NCI-H2107 treated with DMSO at 0.1 percent for 48 hours (cell line): Measurements from ENCODE around the gene CPD.
A peak's percentile ranks its signal among the peaks of the same experiment; 100 is the strongest.
"Not testable (repeated sequence)": the region's sequence is repeated elsewhere in the genome, so short reads cannot be mapped to it uniquely, and the experiment has no call there.

Experiments
- DNase-seq: peaks from one replicate; lab custom pipeline; 2025; ENCODE audit not compliant: unreplicated experiment; lab: John Stamatoyannopoulos, UW

CPD gene

DNA sequence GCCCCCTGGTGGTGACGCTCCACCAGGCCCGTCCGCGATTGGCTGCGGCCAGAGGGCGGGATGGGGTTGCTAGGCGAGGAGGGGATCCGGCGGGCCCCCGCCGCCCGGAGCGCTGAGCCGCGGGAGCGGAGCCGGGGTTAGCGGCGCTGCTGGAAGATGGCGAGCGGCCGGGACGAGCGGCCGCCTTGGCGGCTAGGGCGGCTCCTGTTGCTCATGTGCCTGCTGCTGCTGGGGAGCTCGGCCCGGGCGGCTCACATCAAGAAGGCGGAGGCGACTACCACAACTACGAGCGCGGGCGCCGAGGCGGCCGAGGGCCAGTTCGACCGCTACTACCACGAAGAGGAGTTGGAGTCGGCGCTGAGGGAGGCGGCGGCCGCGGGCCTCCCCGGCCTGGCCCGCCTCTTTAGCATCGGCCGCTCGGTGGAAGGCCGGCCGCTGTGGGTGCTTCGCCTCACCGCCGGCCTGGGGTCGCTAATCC is at the start of gene CPD:
TSS of gene CPD (plus strand) at position 103 of the 478 bp plus-strand sequence. CDS start at position 157, 54 bp downstream.
- peak; percentile 69 for DNase-seq

DNA sequence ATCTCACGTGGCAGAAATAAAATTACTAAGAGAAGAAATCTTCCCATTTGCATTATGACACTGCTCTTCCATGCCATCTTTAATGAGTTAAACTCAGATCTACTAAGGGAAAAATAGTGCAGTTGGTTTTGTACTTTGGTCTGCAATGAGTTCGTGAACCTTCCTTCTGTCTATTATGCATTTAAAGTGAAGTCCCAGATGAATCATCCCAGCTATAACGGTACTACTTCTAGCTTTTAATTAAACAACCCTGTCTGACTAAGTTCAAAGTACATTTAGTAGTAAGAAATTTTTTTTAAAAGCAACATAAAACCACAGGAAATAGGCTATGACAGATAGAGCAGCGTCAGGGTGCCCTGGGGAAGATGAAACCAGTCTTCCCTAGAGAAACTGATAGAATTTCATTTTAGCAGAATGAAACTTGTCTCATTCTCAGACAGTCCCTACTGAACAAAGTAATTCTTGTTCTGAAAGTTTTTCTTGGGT is 46.6 kb upstream of the CPD start:
- DNase-seq: no peak

- DNase-seq: no peak
Measured at GRCh38 chr17:30333503-30334360, 45.0 kb upstream of the CPD start, which contains the start of gene TMIGD1. Gene TMIGD1 (minus strand): TSS chr17:30334057. CDS start chr17:30332133, 1,924 bp downstream.

DNA sequence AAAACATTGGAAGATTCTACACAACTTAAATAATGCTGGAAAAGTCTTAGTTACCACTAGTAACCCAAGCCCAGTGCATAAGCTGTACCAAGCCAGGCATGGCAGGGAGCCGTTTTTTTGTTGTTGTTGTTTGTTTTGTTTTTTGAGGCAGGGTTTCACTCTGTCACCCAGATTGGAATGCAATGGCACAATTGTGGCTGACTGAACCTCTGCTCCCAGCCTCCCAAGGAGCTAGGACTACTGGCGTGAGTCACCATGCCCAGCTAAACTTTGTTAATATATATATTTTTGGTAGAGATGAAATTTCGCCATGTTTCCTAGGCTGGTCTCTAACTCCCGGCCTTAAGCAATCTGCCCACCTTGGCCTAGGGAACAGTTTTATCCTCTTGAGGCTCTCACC is 44.3 kb upstream of the CPD start:
- no peak for DNase-seq

GRCh38 chr17:30336369-30337171 is 42.2 kb upstream of the CPD start:
- peak; percentile 71 for DNase-seq

DNA sequence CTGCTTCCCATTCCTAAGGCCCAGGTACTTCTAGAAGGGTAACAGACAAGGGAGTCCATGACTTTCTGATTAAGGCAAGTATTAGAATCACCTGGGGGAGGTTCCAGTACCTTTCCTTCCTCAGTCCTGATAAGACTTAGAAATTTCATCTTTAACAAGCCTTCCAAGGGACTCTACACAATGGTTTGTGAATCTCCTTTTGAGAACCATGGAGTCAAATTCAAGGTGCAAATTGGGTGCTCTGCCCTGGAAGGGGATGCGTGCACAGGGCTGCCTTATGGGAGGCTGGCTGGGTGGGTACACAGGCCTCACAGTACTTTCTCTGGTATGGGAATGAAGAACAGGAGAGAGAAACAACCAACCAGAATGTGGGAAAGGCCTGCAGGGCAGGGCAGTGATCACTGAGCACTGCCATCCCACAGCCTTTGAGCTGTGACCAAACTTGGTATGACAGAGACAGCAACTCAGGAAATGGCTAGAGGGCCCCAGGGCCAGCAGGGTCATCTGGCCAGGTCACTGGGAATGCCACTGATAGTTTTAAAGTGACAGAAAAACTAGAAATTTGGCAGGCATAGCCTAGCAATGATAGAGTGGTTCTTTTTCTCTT is 41.2 kb upstream of the CPD start:
- no peak for DNase-seq

DNA sequence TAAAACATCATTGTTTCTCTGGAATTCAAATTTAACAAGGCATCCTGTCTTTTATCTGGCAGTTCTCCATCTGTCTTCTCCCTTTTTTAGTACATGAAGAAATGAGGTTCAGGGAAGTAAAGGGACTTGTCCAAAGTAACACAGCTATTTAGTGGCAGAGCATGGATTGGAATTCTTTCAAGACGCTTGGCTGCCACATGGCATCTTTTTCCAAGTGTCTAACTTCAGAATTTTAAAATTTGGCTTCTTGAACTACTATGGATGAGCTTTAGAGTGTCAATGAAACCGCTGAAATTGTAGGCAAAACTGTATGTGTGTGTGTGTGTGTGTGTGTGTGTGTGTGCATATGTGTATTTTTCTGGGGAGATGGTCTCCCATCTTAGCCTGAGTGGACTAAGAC is 39.6 kb upstream of the CPD start:
- DNase-seq: no peak

DNA sequence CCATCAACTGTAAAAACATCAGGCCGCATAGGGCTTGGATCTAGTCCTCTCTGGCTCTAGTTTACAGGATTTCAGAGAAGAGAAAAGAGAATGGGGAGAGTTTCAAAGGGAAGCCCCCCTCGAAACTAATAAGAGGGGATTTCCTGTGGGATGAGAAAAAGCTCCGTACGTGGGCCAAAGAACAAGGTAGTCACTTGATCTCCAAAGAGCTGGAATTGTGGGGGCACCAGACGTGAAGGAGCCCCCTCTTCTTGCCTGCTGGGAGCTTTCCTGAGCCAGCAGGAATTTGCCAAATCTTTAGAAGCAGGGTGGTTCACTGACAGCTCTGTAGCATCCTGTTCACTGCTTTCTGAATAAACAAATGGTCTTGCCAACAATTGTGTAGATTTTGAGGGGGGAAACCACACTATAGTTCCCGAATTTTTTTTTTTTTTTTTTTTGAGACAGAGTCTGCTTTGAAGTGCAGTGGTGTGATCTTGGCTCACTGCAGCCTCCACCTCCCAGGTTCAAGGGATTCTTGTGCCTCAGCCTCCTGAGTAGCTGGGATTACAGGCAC is 37.8 kb upstream of the CPD start:
- DNase-seq: no peak

GRCh38 chr17:30341703-30342249 is 37.0 kb upstream of the CPD start:
- no peak for DNase-seq

DNA sequence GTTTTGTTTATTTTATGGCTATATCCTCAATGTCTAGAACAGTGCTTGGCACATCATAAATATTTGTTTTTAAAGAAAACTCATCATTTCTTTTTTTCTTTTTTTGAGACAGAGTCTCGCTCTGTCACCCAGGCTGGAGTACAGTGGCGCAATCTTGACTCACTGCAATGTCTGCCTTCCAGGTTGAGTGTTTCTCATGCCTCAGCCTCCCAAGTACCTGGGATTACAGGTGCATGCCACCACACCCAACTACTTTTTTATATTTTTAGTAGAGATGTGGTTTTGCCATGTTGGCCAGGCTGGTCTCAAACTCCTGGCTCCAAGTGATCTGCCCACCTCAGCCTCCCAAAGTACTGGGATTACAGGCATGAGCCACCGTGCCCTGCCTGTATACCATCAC is 35.5 kb upstream of the CPD start:
- DNase-seq: not testable (repeated sequence)

- no peak for DNase-seq
Measured at GRCh38 chr17:30343796-30344195, 34.9 kb upstream of the CPD start.

GRCh38 chr17:30344283-30345088 is 34.2 kb upstream of the CPD start:
- DNase-seq: peak; percentile 34

DNA sequence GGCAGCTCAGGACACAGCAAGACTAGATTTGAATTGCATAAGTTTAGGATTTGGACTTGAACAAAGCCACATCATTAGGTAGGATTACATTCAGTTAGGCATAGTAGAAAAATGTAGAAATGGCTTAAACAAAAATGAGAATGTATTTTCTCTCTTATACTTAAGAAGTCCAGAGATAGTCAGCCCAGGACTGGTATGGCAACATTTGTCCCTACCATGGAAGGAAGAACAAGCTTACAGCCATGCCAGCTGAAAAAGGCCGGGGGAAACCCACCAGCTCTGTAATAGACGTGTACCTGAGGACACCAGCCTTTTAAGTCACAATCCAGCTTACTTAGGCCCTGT is 33.7 kb upstream of the CPD start:
- DNase-seq: no peak

DNA sequence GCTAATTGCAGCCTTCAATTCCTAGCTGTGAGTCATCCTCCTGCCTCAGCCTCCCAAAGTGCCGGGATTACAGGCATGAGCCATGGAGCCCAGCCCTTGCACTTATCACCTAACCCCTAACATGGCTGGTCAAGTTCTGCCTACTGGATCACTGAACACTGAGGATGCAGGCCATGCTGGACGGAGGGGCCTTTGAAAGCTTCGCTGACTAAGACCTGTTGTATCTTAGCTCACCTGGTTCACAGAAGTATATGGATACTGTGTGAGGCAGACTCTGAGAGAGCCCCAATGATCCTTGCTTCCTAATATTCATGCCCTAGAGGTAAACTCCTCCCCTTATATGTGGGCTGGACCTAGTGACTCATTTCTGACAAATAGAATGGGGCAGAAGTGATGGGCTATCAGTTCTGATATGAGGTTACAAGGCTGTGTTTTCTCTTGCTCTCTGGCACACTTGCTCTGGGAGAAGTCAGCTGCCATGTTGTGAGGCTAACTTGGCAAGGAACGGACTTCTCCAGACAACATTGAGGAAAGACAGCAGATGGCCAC is 33.1 kb upstream of the CPD start:
- no peak for DNase-seq

DNA sequence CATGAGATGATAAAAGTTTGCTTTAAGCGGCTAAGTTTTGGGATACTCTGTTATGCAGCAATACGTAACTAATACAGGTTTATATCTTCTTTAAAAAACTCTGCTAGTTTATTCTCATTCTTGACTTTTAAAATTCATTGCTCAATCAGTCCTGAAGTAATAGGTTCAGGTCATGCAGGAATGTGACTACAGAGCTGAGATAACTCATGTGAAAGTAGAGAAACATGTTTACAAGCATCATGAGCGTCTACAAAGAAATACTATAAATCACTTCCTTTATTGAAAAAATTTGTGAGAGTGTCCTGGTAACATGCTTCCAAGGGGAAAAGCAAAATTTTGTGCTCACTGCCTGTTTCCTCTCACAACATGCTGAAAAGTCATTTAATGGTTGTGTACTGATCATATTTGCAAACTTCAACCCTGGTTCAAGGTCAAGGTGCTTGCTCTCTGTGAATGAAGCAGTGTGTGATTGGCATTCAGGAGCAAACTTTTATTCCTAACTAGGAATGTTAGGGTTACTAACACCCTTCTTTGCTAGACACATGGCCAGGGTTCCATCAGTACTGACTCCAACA is 32.4 kb upstream of the CPD start:
- no peak for DNase-seq

DNA sequence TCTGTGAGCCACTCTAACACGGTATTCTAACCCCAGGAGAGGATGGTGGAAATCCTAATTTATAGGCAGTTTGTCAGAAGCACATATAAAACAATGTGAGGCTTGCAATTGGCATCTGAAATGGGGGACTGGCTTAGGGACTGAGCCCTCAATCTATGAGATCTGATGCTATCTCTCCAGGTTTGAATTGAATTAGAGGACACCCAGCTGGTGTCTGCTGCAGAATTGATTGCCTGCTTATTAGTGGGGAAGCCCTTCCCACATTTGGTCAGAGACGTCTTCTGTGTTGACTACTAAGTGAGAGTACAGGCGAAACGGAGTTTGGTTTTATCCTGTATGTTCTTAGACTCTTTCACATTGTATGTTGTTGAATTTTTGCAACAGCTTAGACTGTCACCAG is 31.2 kb upstream of the CPD start:
- DNase-seq: no peak

GRCh38 chr17:30349252-30349651 is 29.5 kb upstream of the CPD start:
- DNase-seq: no peak

DNA sequence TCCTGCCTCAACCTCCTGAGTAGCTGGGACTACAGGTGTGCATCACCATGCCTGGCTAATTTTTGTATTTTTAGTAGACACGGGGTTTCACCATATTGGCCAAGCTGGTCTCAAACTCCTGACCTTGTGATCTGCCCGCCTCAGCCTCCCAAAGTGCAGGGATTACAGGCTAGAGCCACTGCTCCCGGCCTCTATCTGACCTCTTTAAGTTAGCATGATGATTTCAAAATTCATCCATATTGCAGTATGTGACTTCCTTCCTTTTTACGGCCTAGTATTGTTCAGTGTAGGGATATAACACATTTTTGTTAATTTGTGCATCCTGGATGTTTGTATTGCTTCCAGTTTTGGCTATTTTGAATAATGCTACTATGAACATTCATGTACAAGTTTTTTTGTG is 27.5 kb upstream of the CPD start:
- DNase-seq: not testable (repeated sequence)

- no peak for DNase-seq
Measured at GRCh38 chr17:30351735-30352134, 27.0 kb upstream of the CPD start.
